Activated T-helper 1 cell treated with anti-CD3 and anti-CD28 coated beads, Interleukin-12 subunit alpha, Interleukin-12 subunit beta, Interleukin-2, Interleukin-4 antibody, amounts not matched to agents 30 ng/mL and 10 ng/mL and 1 ng/mL, durations not matched to agents 14 hours and 24 hours and 36 hours (primary cell): Measurements from ENCODE around the gene SPEN. TPM values are rescaled to one million over a fixed set of nuclear protein-coding genes. Genes with fewer than 3 reads are reported as not detected.

ENCODE experiments used
- DNase-seq: peaks from one replicate; pipeline ENCODE4 v3.0.0; 2021; ENCODE audit warnings: low spot score
- H3K27ac Mint-ChIP-seq: one replicate; pipeline ENCODE4 v1.8.0; 2021; ENCODE audit warnings: mild to moderate bottlenecking, mixed read lengths
- H3K27me3 Mint-ChIP-seq: one replicate; pipeline ENCODE4 v1.8.0; 2022; ENCODE audit warnings: mild to moderate bottlenecking, moderate library complexity, mixed read lengths; ENCODE audit not compliant: insufficient read depth
- H3K36me3 Mint-ChIP-seq: one replicate; pipeline ENCODE4 v1.8.0; 2021; ENCODE audit warnings: low read depth, mixed read lengths
- H3K4me1 Mint-ChIP-seq: one replicate; pipeline ENCODE4 v1.8.0; 2021; ENCODE audit warnings: low read depth, mixed read lengths
- H3K4me3 Mint-ChIP-seq: one replicate; pipeline ENCODE4 v1.8.0; 2021; ENCODE audit warnings: mild to moderate bottlenecking, moderate library complexity, mixed read lengths
- H3K9me3 Mint-ChIP-seq: one replicate; pipeline ENCODE4 v1.8.0; 2021; ENCODE audit warnings: mixed read lengths
- intact Hi-C: fragments of 100-400 bp; cut with micrococcal nuclease; formaldehyde crosslinking; loops from one replicate; pipeline ENCODE4 v1.15.1; 2024
- total RNA-seq: library from RNA; stranded (reverse); gene quantifications from 2 replicates; pipeline ENCODE4 v1.2.3, GENCODE V29; 2022

Gene SPEN
- total RNA-seq, 1 donor from 2014 or later = 81.9 TPM

DNA sequence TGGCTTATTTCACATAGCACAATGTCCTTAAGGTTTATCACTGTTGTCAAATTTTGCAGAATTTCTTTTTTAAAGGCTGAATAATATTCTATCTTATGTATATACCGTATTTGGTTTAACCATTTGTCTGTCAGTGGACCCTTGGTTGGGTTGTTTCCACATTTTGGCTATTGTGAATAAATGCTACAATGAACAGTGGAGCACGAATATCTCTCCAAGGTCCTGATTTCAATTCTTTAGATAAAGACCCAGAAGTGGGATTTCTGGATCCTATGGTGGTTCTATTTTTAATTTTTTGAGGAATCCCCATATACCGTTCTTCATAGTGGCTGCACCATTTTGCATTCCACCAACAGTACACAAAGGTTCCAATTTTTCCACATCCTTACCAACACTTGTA, 134.2 kb downstream of the SPEN start:
- intact Hi-C loops = no loop called here
- Mint-ChIP-seq H3K27ac (no peak overlapping the region), H3K36me3 (no peaks in the 10 kb centered on the region), H3K4me1 (peaks cover 30% of the 10 kb centered on the region), H3K9me3 (no peaks in the 10 kb centered on the region), H3K4me3 (no peak overlapping the region), H3K27me3 (peaks cover 2% of the 10 kb centered on the region)
- DNase-seq = no peak

DNA sequence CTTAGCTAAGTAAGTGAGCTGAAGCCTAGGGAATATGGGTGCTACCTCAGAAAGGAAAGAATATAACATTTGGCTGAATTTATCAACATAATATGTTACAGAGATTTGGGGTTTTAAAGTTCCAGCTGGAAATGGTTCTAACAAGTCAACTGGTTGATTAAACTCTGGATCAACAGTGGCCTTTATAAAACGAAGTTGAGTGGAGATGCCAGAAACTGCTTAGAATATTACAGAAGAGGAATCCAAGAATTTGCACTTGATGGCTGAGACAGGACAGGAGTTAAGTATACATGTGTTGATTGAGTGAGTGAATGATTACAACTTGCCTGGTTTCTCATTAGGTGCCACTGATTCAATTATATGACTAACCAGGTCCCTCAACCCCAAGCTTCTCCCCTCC, 135.8 kb downstream of the SPEN start:
- intact Hi-C loops = no loop called here

DNA sequence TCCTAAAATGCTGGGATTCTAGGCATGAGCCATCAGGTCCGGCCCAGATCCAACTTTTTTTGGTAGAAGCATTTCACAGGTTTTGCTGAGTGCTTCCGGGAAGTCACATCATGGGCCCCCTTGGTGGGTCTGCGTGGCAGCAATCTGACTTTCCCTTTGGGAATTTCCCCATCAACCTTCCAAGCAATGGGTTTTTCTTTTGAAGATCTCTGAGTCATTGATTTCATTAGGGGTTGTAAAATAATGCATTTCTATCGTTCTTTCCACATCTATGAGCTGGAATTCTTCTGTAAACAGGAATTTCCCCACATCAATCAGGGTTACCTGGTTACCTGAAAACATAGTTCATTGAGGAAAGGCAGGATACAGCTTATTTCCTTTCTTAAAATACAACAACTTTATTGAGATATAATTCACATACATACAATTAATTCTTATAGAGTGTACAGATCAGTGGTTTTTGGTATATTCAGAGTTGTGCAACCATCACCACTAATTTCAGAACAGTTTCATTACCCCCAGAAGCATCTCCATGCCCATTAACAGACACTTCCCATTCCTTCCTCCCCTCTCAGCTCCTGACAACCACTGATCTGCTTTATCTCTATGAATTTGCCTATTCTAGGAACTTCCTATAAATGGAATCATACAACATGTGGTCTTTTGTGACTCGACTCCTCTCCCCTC, 138.2 kb downstream of the SPEN start:
- intact Hi-C loops = no loop called here
- Mint-ChIP-seq H3K27me3 (peaks cover 5% of the 10 kb centered on the region), H3K27ac (no peak overlapping the region), H3K4me1 (peaks cover 20% of the 10 kb centered on the region), H3K9me3 (no peaks in the 10 kb centered on the region), H3K36me3 (no peaks in the 10 kb centered on the region), H3K4me3 (no peak overlapping the region)
- no peak for DNase-seq

More for the DNA sequence above, 135.8 kb downstream of the SPEN start:
- no peaks in the 10 kb centered on the region for H3K36me3 Mint-ChIP-seq
- H3K4me1 Mint-ChIP-seq = peaks cover 27% of the 10 kb centered on the region
- H3K4me3 Mint-ChIP-seq = no peak overlapping the region
- H3K27me3 Mint-ChIP-seq = peaks cover 3% of the 10 kb centered on the region
- no peak overlapping the region for H3K27ac Mint-ChIP-seq
- H3K9me3 Mint-ChIP-seq = no peaks in the 10 kb centered on the region
- no peak for DNase-seq

DNA sequence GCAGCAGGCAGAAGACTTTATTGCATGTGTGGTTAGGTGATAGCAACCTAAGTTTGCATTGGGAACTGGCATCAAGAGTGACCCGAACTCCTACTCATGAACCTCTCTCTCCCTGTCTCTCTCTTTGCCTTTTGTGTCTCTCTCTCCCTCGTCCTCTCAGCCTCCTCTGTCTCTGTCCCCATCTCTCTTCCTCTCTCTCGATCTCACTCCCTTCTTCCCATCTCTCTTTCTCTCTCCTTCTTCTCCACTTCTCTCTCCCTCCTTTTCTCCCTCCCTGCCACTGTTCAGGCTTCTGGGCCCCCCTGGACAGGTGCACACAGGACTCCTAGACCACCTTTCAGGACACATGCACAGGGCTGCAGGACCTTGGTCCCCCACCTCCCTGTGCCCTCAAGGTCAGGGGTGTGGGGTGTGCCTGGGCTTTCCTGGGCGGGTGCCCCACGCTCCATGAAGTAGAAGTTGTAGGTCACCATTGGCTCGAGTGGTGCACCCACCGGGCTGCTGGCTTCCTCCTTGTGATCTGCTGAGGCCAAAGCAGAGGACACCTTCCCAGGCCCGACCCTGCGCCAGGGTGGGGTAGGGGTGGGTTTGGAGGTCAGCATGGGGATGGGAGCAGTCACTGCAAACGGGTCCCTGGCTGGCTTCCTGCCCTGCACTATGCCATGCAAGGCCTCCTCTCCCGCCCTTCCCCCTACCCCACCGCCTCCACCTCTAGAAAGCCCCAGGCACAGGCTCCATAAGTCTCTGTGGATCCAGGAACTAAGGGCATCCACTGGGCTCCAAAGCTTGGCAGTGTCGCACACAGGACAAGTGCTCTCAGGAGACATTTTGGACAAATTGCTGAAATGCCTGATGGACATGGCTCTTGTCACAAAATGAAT, 141.6 kb downstream of the SPEN start:
- no peak overlapping the region for H3K4me3 Mint-ChIP-seq
- H3K27me3 Mint-ChIP-seq = peaks cover 5% of the 10 kb centered on the region
- no peak for DNase-seq
- H3K36me3 Mint-ChIP-seq = no peaks in the 10 kb centered on the region
- no peaks in the 10 kb centered on the region for H3K9me3 Mint-ChIP-seq
- intact Hi-C loops = no loop called here
- H3K4me1 Mint-ChIP-seq = peaks cover 6% of the 10 kb centered on the region
- H3K27ac Mint-ChIP-seq = no peak overlapping the region

DNA sequence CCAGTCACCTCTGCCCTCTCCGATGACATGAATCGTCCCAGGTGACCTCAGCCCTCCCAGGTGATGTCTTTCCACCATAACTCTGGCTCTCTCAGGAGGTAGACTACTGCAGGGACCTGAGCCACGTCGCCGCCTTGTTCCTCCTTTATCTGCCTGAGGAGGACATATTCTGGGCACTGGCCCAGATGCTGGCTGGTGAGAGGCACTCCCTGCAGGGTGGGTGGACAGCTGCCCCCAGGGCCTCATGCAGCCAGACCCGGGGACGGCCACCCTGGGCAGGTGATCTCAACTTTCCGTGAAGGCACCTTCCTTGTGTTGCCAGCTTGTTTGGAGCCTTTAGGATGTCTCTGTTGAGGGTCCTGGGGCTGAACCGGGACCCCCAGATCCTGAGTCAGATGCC, 142.3 kb downstream of the SPEN start:
- Mint-ChIP-seq H3K9me3 (no peaks in the 10 kb centered on the region), H3K27me3 (peaks cover 5% of the 10 kb centered on the region), H3K36me3 (no peaks in the 10 kb centered on the region), H3K27ac (no peak overlapping the region), H3K4me1 (peaks cover 5% of the 10 kb centered on the region), H3K4me3 (no peak overlapping the region)
- intact Hi-C loops = no loop called here
- no peak for DNase-seq

Other genes with a start within 250 kb of the SPEN start
- 49.9 and 51.4 TPM in 2 replicates for gene DDI2, start 230.2 kb upstream of the SPEN start, total RNA-seq
- 65.5 and 66.2 TPM in 2 replicates for gene PLEKHM2, start 163.4 kb upstream of the SPEN start, total RNA-seq
- 1.1 and 1.8 TPM in 2 replicates for gene SLC25A34, start 111.4 kb upstream of the SPEN start, total RNA-seq
- gene TMEM82, start 105.2 kb upstream of the SPEN start, total RNA-seq = not detected in 2 replicates
- not detected in 2 replicates for gene FBLIM1, start 88.9 kb upstream of the SPEN start, total RNA-seq
- 1.3 and 1.5 TPM in 2 replicates for gene UQCRHL, start 40.1 kb upstream of the SPEN start, total RNA-seq
- 62.6 and 68.8 TPM in 2 replicates for gene ZBTB17, start 128.4 kb downstream of the SPEN start, total RNA-seq
- not detected in 2 replicates for gene SRARP, start 156.5 kb downstream of the SPEN start, total RNA-seq
- gene HSPB7, start 170.3 kb downstream of the SPEN start, total RNA-seq = not detected in 2 replicates
- not detected in 2 replicates for gene CLCNKA, start 174.3 kb downstream of the SPEN start, total RNA-seq
- gene CLCNKB, start 196.1 kb downstream of the SPEN start, total RNA-seq = not detected in 2 replicates
- gene FAM131C, start 225.9 kb downstream of the SPEN start, total RNA-seq = 0.56 and 0.57 TPM in 2 replicates